Measurements from ENCODE around the gene COL27A1.

The COL27A1 gene

GRCh38 chr9:114291886-114292590, 136.7 kb downstream of the COL27A1 start:
- Histone ChIP-seq H3K36me3 (no peaks in the 10 kb centered on the region), H3K4me1 (ENCODE audit: control insufficient read depth in 1 of 2, insufficient read depth in 1 of 2, low read depth in 1 of 2, low read length in 1 of 2) (no peaks in the 10 kb centered on the region), H3K4me3 (ENCODE audit: low read depth in 1 of 2, low read length in 1 of 2) (no peak overlapping the region), H3K27ac (no peak overlapping the region), H3K27me3 (peaks cover 18% of the 10 kb centered on the region), H3K9me3 (peaks cover 3% of the 10 kb centered on the region)
- TF ChIP-seq CTCF (IDR thresholded peaks at IDR 0.05), result no peak

GRCh38 chr9:114294664-114295063, 139.3 kb downstream of the COL27A1 start:
- H3K27ac ChIP-seq, result no peak overlapping the region
- peaks cover 31% of the 10 kb centered on the region for H3K27me3 ChIP-seq
- peaks cover 3% of the 10 kb centered on the region for H3K9me3 ChIP-seq
- no peak overlapping the region for H3K4me3 ChIP-seq (ENCODE audit: low read depth in 1 of 2, low read length in 1 of 2)
- no peaks in the 10 kb centered on the region for H3K4me1 ChIP-seq (ENCODE audit: control insufficient read depth in 1 of 2, insufficient read depth in 1 of 2, low read depth in 1 of 2, low read length in 1 of 2)
- no peak for TF ChIP-seq CTCF (IDR thresholded peaks at IDR 0.05)
- H3K36me3 ChIP-seq, result no peaks in the 10 kb centered on the region

- no peak for TF ChIP-seq CTCF (IDR thresholded peaks at IDR 0.05)
- peaks cover 3% of the 10 kb centered on the region for H3K9me3 ChIP-seq
- peaks cover 31% of the 10 kb centered on the region for H3K27me3 ChIP-seq
- H3K36me3 ChIP-seq, result no peaks in the 10 kb centered on the region
- H3K4me1 ChIP-seq (ENCODE audit: control insufficient read depth in 1 of 2, insufficient read depth in 1 of 2, low read depth in 1 of 2, low read length in 1 of 2), result no peaks in the 10 kb centered on the region
- no peak overlapping the region for H3K27ac ChIP-seq
- H3K4me3 ChIP-seq (ENCODE audit: low read depth in 1 of 2, low read length in 1 of 2), result no peak overlapping the region
These were observed 141.0 kb downstream of the COL27A1 start for GRCh38 chr9:114296338-114296737.

- Histone ChIP-seq H3K36me3 (no peaks in the 10 kb centered on the region), H3K4me3 (ENCODE audit: low read depth in 1 of 2, low read length in 1 of 2) (no peak overlapping the region), H3K27ac (no peak overlapping the region), H3K27me3 (peaks cover 18% of the 10 kb centered on the region), H3K4me1 (ENCODE audit: control insufficient read depth in 1 of 2, insufficient read depth in 1 of 2, low read depth in 1 of 2, low read length in 1 of 2) (no peaks in the 10 kb centered on the region), H3K9me3 (peaks cover 3% of the 10 kb centered on the region)
- no peak for TF ChIP-seq CTCF (IDR thresholded peaks at IDR 0.05)
These were observed 144.2 kb downstream of the COL27A1 start for GRCh38 chr9:114299286-114300152.

GRCh38 chr9:114300153-114300845, 145.0 kb downstream of the COL27A1 start:
- H3K27ac ChIP-seq, result no peak overlapping the region
- no peaks in the 10 kb centered on the region for H3K4me1 ChIP-seq (ENCODE audit: control insufficient read depth in 1 of 2, insufficient read depth in 1 of 2, low read depth in 1 of 2, low read length in 1 of 2)
- H3K36me3 ChIP-seq, result no peaks in the 10 kb centered on the region
- TF ChIP-seq CTCF (IDR thresholded peaks at IDR 0.05), result no peak
- peaks cover 13% of the 10 kb centered on the region for H3K27me3 ChIP-seq
- peaks cover 3% of the 10 kb centered on the region for H3K9me3 ChIP-seq
- no peak overlapping the region for H3K4me3 ChIP-seq (ENCODE audit: low read depth in 1 of 2, low read length in 1 of 2)

All from neutrophil (primary cell).